GM13977 (cell line): ENCODE data around the gene LRRC36.

Source experiments
- DNase-seq: peaks from one replicate; pipeline ENCODE4 v3.0.0; 2012; ENCODE audit warnings: low spot score
- in situ Hi-C: fragments of 300-500 bp; cut with MboI; formaldehyde crosslinking; loops from one replicate; pipeline ENCODE4 v1.12.0; 2022; ENCODE audit warnings: low sequenced_read_pairs, low pct_unique_long_range_greater_than_20kb, mixed read lengths, inconsistent platforms; ENCODE audit not compliant: unreplicated experiment
- TF ChIP-seq, protein P1 (sequence below): IDR thresholded peaks from 2 replicates; pipeline ENCODE4 v1.5.1; 2012; ENCODE audit warnings: mild to moderate bottlenecking, control low read depth; ENCODE audit not compliant: insufficient read depth; ENCODE audit errors: extremely low read depth, missing control alignments

Gene LRRC36

DNA sequence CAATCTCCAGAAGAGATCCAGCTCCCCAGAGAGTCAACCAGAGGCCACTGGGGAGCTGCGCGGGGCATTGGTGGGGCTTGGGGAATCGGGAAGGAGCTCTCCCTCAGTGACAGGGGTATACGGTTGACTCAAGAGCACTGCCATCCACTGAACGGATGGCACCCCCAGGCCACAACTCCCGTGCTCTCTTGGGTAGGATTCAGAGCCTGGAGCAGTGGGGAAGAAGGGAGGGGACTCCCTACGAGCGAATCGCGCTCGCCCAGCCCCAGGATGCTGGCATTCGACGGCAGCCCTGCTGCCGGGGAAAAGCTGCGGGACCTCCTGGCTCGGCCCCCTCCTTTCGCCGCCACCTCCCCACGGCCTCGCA is 67.2 kb downstream of the LRRC36 start:
- no peak for DNase-seq
- in situ Hi-C loops, result no loop called here
- TF ChIP-seq, protein P1, sequence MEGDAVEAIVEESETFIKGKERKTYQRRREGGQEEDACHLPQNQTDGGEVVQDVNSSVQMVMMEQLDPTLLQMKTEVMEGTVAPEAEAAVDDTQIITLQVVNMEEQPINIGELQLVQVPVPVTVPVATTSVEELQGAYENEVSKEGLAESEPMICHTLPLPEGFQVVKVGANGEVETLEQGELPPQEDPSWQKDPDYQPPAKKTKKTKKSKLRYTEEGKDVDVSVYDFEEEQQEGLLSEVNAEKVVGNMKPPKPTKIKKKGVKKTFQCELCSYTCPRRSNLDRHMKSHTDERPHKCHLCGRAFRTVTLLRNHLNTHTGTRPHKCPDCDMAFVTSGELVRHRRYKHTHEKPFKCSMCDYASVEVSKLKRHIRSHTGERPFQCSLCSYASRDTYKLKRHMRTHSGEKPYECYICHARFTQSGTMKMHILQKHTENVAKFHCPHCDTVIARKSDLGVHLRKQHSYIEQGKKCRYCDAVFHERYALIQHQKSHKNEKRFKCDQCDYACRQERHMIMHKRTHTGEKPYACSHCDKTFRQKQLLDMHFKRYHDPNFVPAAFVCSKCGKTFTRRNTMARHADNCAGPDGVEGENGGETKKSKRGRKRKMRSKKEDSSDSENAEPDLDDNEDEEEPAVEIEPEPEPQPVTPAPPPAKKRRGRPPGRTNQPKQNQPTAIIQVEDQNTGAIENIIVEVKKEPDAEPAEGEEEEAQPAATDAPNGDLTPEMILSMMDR, result no peak

DNA sequence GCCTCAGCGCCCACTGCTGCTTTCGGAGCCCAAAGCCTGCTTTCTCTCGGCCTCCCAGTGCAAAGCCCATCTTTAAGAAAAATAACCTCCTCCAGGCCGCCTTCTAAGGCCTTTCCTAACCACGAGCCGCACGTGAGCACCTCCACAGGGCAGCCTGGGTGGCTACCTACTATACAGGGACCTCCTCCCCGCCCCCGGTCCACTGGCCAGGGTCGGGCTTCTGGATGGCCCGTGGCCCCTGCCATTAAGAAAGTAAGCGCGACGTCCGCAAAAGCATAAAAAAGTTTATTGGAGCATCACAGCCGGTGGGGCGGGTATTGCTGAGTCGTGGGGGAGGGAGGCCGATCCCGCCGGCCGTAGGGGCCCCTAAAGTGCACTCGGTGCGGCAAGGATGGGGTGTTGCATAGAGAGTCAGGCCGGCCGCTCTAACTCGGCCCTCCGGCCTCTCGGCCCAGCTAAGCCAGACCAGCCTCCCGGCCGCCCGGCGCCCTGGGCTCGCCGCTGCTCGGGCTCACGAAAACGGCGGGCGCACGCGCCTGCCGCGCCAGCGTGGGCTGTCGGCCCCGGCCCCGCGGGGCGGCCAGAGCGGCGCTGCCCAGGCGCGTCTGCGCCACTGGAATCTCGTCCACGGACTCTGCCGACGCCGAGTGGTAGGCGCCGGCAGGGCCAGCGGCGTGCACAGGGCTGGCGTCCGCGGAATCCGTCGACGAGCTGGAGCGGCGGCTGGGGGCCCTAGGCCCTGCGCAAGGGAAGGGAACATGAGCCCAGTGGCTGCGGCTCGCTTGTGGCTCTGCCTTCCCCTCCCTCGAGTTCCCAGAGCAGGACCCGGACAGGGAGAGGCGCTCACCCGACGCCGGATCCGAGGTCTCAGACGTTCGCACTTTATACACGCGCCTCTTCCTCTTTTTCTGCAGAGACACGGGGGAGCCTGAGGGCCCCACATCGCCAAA is 67.8 kb downstream of the LRRC36 start:
- in situ Hi-C loops, result no loop called here
- TF ChIP-seq, protein P1, result no peak
- peak; percentile 55 for DNase-seq

DNA sequence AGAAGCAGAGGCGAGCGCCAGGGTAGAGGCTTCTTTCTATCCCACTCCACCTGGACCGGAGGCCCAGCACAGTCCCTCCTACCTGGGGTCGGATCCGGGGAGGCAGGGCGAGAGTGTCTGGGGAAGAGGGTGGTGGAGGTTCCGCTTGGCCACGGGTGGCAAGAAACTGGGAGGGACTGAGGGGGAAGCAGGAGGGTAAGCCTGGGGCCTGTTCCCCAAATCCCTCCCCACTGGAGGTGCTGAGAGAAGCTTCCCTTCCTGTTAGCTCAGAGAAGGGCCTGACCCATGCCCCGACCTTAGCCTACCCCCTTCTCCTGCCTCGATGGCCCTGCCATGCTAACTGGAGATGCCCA is 68.5 kb downstream of the LRRC36 start:
- DNase-seq, result peak; percentile 34
- in situ Hi-C loops, result no loop called here
- TF ChIP-seq, protein P1, result no peak

DNA sequence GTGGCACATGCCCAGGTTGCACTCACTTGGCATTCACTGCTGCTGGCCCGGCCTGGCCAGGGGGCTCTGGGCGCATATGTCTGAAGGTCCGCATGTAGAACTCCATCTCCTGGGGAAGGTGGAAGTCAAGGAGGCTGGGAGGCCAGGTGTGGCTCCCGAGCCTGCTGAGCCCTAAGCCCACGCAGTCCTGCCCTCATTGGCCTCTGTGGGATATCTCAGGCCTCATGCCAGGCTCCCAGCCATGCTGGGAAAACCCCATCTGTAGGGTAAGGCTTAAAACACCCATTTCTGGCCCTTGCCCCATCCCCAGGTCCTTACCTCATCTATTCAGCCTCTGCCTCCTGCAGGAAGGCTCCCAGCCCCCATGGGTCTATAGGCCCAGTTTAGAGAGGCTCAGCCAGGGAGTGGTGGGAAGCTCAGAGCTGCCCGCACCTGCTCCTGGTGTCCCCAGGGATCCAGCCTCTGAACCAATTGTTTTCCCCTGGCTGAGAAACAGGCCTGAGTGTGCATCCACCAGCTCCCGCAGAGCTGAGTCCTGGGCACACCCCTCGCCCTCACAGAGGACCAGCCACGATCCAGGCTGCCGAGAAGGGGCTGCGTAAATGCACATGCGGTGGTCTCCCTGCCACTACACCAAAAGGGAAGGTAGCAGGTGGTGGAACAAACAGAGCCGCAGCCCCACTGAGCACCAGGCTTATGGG is 69.0 kb downstream of the LRRC36 start:
- in situ Hi-C loops, result no loop called here
- DNase-seq, result peak; percentile 28
- TF ChIP-seq, protein P1, result no peak

DNA sequence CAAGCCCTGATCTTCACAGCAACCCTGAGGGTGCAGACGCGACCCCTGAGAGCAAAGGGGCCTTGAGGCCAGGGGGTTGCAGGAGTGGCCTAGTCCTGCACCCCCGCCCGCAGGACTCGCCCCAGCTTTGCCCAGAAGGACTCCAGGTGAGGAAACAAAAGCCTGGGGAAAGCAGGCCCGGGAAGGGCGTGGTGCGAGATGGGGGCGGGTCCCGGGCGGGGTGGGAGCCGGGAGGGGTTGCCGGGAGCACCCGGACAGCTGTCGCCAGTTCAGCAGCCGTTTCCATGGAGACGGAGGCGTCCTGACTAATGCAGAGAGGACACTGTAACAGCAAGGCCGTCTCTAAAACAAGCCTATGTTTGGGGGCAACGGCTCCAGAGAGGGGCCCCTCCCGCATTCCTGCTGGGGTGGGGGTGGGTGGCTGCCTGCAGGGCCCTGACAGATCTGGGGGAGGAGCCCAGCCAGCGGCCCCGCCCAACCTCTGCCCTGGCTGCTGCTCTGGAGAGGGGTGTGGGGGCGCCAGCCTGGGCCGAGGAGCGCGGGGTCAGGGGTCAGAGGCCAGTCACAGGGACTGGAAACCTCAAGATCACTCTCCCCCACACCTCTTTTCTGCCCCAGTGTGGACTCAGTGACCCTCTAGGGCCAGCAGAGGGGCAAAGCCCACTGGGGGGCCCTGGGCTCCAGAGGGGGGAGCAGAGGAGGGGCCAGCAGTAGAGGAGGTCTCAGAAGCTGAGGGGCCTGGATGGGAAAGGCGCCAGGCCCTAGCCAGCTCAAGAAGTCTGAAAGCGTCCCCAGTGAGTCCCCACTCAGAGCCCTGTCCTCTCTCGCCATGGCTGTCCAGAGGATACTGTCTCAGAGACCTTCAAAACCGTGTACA is 69.8 kb downstream of the LRRC36 start:
- no peak for DNase-seq
- TF ChIP-seq, protein P1, result no peak
- in situ Hi-C loops, result no loop called here
